ENCODE measurements around the gene CCDC180.
A peak's percentile ranks its signal among the peaks of the same experiment; 100 is the strongest.

CCDC180 gene

GRCh38 chr9:97283768-97284167, 23.7 kb upstream of the CCDC180 start:
- no peak for TF ChIP-seq CTCF (IDR thresholded peaks at IDR 0.05; ENCODE audit: low read depth, low read length)
- H3K4me3 ChIP-seq (replicated peaks in 1 of 2; ENCODE audit: low read depth in 2 of 2, low read length in 2 of 2): no peak overlapping the region
- DNase-seq (ENCODE audit: low read depth in 2 of 2): no peak

- H3K4me3 ChIP-seq (replicated peaks in 1 of 2; ENCODE audit: low read depth in 2 of 2, low read length in 2 of 2): no peak overlapping the region
- peak in 1 of 2 donors; percentile 3 for DNase-seq (ENCODE audit: low read depth in 2 of 2)
- peak; percentile 16 for TF ChIP-seq CTCF (IDR thresholded peaks at IDR 0.05; ENCODE audit: low read depth, low read length)
These were observed 22.7 kb upstream of the CCDC180 start for GRCh38 chr9:97284798-97285197.

- TF ChIP-seq CTCF (IDR thresholded peaks at IDR 0.05; ENCODE audit: low read depth, low read length): no peak
- no peak overlapping the region for H3K4me3 ChIP-seq (replicated peaks in 1 of 2; ENCODE audit: low read depth in 2 of 2, low read length in 2 of 2)
- DNase-seq (ENCODE audit: low read depth in 2 of 2): no peak
These were observed 15.3 kb upstream of the CCDC180 start for GRCh38 chr9:97292200-97292599.

- H3K4me3 ChIP-seq (replicated peaks in 1 of 2; ENCODE audit: low read depth in 2 of 2, low read length in 2 of 2): no peak overlapping the region
- peak; percentile 48 to 57 for DNase-seq (ENCODE audit: low read depth in 2 of 2)
- TF ChIP-seq CTCF (IDR thresholded peaks at IDR 0.05; ENCODE audit: low read depth, low read length): no peak
These were observed 14.2 kb upstream of the CCDC180 start for GRCh38 chr9:97293207-97293721.

- no peak overlapping the region for H3K4me3 ChIP-seq (replicated peaks in 1 of 2; ENCODE audit: low read depth in 2 of 2, low read length in 2 of 2)
- DNase-seq (ENCODE audit: low read depth in 2 of 2): no peak
- TF ChIP-seq CTCF (IDR thresholded peaks at IDR 0.05; ENCODE audit: low read depth, low read length): no peak
These were observed 13.6 kb upstream of the CCDC180 start for GRCh38 chr9:97293818-97294217.

- H3K4me3 ChIP-seq (replicated peaks in 1 of 2; ENCODE audit: low read depth in 2 of 2, low read length in 2 of 2): no peak overlapping the region
- TF ChIP-seq CTCF (IDR thresholded peaks at IDR 0.05; ENCODE audit: low read depth, low read length): no peak
- no peak for DNase-seq (ENCODE audit: low read depth in 2 of 2)
These were observed 9.6 kb upstream of the CCDC180 start for GRCh38 chr9:97297889-97298288.

- no peak for DNase-seq (ENCODE audit: low read depth in 2 of 2)
- no peak overlapping the region for H3K4me3 ChIP-seq (replicated peaks in 1 of 2; ENCODE audit: low read depth in 2 of 2, low read length in 2 of 2)
- no peak for TF ChIP-seq CTCF (IDR thresholded peaks at IDR 0.05; ENCODE audit: low read depth, low read length)
These were observed 7.5 kb upstream of the CCDC180 start for GRCh38 chr9:97299809-97300414.
